ENCODE data around the gene PGAP6.
"Not testable (repeated sequence)": the region's sequence is repeated elsewhere in the genome, so short reads cannot be mapped to it uniquely, and the experiment has no call there.

The PGAP6 gene

DNA sequence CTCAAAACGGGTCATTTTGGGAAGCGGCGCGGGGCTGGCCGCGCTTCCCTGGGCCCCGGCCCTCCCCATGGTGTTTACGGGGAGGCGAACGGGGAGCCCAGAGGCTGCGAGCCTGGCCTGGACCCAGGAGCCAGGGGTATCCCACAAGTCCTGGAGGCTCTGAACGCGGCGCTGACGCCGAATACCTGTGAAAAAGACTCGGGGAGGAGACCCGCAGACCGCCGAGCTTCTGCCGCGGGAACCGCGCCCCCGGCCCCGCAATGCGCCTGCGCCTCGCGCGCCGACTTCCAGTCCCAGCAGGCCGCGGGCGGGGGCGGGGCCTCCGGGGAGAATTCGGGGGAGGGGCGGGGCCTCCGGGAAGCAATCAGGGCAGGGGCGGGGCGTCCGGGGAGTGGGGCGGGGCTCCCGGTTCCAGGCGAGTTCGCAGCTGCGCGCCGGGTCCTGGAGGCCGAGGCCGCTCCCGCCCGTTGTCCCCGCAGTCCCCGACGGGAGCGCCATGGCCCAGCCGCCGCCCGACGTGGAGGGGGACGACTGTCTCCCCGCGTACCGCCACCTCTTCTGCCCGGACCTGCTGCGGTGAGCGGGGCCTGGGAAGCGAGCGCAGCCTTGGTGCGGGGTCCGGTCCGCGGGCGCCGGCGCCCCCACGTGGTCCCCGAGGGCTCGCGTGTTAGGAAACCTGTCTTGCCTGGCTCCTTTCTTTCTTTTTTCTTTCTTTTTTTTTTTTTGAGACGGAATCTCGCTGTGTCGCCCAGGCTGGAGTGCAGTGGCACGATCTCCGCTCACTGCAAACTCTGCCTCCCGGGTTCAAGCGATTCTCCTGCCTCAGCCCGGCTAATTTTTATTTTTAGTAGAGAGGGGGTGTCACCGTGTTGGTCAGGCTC lies 19.9 kb upstream of the PGAP6 start, which contains the start of gene DECR2:
Gene DECR2, plus strand, starts transcription at position 418 of the 881 bp plus-strand sequence. Its CDS starts 79 bp downstream, at position 497.
- DNase-seq = peak; percentile 53 to 89

DNA sequence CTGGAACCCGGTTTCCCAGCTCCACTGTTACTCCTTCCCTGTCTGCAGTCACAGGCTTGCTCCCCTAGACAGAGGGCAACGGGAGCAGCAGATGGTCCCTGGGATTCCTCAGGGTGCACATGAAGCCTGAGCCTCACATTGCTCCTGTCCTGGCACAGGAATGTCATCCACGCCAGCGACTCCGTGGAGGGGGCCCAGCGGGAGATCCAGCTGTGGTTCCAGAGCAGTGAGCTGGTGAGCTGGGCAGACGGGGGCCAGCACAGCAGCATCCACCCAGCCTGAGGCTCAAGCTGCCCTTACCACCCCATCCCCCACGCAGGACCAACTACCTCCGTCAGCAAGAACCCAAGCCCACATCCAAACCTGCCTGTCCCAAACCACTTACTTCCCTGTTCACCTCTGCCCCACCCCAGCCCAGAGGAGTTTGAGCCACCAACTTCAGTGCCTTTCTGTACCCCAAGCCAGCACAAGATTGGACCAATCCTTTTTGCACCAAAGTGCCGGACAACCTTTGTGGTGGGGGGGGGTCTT lies 18.3 kb upstream of the PGAP6 start:
- no peak for DNase-seq

DNA sequence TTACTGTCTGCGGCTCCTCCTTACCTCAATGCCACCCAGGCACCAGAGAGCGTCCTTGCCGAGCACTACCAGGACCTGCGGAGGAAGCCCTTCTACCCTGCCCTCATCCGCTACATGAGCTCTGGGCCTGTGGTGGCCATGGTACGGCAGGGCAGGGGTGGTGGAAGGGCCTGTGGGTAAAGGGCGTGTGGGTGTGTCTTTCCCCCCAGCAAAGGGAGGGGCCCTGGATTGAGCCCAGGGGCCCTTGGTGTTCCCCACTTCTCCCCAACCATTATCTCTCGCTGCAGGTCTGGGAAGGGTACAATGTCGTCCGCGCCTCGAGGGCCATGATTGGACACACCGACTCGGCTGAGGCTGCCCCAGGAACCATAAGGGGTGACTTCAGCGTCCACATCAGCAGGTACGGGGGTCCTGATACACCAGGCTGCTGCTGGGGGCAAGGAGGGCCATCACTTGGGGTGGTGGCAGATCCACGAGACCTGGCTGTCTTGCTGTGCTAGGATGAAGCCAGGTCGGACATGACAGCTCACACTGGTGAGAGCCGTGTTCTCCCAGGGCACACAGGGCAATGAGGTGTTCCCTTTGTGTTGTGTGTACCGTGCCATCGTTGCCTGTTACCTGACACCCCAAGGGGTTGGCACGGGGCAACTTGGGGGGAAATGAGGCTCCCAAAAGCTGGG lies 17.7 kb upstream of the PGAP6 start:
- no peak for DNase-seq

DNA sequence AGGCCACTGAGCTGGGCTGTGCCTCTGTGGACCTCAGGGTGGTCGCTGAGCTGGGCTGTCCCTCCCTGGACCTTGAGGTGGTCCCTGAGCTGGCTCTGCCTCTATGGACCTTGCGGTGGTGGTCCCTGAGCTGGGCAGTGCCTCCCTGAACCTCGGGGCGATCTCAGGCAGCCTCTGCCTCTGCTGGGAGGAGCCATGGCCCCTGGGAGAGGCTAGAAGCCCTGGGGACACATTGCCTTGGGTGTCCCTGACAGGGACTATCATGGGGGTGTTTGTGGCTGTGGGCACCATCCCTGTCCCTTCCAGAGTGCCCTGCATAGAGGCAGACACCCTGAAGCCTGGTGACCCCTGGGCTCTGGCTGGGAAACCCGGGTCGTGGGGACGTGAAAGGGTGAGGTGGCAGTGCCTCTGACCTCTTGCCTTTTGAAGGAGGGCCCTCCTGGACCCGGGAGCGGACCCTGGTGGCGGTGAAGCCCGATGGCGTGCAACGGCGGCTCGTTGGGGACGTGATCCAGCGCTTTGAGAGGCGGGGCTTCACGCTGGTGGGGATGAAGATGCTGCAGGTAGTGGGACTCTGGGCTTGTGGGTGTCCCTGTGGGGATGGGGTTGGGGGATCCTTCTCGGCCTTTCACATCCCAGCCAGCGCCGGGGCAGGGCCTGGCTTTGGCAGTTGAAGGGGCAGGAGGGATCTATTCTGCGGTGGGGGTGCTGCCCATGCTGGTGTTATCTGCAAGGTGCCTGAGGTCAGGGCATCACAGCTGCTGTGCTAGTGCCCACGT lies 17.0 kb upstream of the PGAP6 start:
- DNase-seq = no peak

DNA sequence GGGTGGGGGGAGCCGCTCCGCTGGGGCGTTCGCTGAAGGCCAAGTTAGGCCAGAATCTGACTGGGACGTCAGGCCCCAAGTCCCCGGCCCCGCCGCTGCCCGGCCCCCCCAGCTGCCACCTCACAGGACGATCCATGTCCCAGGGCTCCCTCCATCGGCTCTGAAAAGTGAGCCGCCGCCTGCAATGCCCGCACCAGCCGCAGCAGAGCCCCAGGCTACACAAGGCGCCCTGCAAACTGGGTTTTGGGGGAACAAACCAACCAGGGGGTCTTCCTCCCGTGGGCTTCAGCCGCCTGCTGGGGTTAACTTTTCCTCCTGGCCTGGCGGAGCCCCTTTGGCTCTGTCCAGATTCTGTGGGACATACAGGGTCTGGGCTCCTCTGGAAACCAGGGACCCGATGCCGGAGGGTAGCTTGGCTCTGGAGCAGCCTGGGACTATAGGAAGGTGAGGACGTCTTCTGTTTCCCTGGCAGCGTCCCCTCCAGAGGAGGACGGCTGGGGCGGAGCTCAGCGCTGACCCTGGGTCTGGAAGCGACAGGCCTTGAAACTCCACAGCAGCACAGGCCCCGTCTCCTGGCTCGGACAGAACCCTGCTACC lies 16.1 kb upstream of the PGAP6 start:
- DNase-seq = peak in 1 of 2 experiments; percentile 78

DNA sequence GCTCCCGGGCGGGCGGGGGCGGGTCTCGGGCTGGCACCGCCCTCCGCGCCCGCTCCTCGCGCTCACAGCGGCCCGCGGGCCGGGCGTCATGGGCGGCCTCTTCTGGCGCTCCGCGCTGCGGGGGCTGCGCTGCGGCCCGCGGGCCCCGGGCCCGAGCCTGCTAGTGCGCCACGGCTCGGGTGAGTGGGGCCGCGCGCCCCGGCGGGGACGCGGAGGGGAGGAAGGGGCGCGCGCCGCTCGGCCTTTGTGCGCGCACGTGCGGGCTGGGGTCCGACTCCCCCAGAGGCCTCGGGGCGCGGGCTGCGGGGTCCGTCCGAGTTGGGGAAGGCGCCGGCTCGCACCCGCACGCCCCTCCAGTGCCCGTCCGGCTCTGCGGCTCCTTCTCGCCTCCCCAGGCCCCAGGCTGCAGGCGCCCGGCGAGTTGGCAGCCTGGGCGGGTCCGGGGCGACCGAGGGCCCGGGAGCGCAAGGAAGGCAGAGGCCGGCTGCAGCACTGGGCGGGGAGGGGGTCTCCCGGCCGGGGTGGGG lies 15.4 kb upstream of the PGAP6 start, which contains the start of gene NME4:
Gene NME4, plus strand, starts transcription at position 65 of the 527 bp plus-strand sequence. Its CDS starts 24 bp downstream, at position 89.
- DNase-seq = peak in 1 of 2 experiments; percentile 61

DNA sequence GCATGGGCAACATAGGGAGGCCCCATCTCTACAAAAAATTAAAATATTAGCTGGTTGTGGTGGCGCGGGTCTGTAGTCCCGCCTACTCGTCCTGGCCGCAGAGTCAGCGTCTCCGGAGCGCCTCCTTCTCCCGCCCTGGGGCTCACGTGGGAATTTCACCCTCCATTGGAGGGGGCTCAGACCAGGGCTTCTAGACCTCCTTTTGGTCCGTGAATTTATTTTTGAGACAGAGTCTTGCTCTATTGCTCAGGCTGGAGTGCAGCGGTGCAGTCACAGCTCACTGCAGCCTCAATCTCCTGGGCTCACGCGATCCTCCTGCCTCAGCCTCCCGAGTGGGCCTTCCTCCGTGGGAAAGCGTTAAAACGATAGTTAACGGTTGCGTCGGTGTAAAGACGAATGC lies 14.8 kb upstream of the PGAP6 start:
- DNase-seq = peak in 1 of 2 experiments; percentile 59

DNA sequence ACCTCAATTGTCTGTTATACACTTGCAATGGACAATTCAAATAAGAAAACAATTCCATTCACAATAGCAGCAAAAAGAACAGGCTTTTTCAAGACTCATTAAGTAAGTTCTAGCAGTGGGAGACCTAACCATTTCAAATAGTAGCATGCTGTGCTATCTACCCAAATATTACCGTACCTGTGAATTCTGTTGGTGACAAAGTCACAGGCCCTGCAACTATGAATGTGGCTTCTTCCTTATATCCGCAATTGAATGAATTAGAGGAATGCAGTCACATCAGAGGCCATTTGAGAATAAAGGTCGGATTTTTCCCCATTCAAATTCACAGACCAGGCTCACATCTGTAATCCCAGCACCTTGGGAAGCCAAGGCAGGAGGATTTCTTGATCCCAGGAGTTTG lies 14.4 kb upstream of the PGAP6 start:
- DNase-seq = no peak

DNA sequence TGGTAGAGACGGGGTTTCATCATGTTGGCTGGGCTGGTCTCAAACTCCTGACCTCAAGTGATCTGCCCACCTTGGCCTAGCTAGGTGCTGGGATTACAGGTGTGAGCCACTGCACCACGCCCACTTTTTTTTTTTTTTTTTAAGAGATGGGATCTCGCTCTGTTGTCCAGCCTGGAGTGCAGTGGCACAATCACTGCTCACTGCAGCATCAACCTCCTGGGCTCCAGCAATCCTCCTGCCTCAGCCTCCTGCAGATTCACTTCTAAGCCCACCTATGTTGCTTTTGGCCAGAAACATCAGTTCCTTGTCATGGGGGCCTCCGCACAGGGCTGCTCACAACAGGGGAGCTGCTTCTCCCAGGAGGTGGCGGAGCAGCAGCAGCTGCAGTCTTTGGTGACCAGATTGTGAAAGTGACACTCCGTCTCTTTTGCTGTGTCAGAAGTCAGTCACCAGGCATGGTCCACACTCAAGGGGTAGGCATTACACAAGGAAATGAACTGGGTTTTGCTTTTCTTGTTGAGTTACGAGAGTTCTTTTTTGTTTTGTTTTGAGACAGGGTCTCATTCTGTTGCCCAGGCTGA lies 10.8 kb upstream of the PGAP6 start:
- no peak for DNase-seq

DNA sequence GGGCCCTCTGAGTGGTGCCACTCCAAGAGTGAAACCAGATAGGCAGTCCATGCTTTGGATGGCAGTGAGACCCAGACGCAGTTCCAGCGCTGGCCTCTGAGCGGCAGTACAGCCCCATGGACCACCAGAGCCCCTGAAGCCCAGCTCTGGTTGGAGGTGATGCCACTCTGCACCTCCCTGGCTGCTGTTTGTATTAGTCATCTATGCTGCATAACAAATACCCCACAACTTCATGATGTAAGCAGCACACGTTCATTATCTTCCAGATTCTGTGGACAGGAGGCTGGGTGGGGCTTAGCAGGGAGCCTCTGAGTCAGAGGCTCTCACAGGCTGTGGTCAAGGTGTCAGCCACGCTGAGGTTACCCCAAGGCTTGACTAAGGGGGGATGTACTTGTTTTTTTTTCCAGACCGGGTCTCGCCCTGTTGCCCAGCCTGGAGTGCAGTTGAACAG lies 10.1 kb upstream of the PGAP6 start:
- peak in 1 of 2 experiments; percentile 53 for DNase-seq

DNA sequence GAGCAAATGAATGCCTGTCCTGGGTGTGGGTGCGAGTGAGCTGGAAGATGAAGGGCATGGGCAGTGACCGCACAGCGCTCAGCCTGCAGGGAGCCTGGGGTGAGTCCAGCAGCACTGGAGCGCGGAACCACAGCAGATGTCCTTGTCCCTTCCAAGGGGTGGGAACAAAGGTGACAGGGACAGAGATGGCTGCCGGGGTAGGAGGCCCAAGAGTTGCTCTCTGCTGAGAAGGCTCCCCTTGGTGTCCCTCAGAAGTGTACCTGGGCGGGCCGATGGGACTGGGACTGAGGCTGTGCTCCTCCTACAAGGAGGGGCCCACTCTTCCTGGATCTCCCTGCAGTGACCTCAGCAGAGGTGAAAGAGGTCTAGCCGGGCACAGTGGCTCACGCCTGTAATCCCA lies 7.6 kb upstream of the PGAP6 start:
- no peak for DNase-seq

DNA sequence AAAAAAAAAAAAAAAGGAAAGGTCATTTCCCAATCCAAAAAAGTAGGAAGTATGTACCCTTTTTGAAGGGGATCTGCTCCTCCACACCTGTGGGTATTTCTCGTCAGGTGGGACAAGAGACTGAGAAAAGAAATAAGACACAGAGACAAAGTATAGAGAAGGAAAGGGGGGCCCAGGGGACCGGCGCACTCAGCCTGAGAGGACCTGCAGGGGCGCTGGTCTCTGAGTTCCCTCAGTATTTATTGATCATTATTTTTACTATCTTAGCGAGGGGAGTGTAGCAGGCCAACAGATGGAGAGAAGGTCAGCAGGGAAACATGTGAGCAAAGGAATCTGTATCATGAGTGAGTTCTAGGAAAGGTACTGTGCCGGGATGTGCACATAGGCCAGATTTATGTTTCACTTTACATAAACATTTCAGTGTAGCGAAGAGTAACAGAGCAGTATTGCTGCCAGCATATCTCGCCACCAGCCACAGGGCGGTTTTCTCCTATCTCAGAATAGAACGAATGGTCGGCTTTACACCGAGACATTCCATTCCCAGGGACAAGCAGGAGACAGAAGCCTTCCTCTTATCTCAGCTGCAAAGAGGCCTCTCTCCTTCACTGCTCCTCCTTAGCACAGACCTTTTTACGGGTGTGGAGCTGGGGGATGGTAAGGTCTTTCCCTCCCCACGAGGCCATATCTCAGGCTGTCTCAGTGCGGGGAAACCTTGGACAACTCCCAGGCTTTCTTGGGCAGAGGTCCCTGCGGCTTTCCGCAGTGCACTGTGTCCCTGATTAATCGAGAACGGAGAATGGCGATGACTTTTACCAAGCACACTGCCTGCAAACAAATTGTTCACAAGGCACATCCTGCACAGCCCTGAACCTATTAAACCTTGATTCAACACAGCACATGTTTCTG lies 6.2 kb upstream of the PGAP6 start:
- DNase-seq = not testable (repeated sequence)

DNA sequence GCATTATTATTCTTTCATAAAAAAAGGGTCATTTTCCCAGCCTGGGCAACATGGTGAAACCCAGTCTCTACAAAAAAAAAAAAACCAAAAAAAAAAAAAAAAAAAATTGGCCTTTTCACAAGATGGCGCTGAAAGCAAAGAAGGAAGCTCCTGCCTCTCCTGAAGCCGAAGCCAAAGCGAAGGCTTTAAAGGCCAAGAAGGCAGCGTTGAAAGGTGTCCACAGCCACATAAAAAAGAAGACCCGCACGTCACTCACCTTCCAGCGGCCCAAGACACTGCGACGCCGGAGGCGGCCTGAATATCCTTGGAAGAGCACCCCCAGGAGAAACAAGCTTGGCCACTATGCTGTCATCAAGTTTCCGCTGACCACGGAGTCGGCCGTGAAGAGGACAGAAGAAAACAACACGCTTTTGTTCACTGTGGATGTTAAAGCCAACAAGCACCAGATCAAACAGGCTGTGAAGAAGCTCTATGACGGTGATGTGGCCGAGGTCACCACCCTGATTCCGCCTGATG lies 4.9 kb upstream of the PGAP6 start:
- DNase-seq = no peak

DNA sequence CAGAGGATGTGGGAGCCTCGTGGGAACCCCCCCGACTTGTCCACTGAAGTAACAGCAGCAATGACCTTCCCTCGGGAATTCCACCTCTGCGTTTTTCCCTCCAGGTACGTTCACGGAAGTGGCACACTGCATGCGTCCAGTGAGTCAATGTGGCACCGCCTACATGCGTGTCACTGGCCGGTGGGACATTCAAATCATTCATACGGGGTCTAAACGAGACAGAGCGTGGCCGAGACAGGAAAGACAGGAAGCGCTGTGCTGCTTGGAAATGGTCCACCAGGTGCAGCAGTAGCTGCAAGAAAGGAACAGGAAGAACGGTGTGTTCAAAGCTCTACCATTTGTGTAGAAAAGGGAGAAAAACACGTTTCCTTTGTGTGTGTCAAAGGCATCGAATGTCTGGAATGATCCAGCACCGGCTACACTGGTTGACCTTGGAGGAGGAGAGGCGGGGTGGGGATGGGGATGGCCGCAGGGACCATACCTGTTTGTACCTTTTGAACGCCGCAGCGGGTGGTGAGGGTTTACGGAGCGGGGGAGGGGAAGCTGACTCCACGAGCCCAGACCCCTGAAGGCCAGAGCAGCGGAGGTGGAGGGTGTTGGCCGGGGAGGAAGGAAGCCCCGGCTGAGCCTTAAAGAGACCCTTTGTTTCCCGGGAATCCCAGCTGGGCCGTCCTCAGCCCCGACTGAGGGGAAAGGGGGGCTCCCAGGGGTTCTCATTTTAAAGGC lies 1.7 kb upstream of the PGAP6 start:
- peak; percentile 54 to 68 for DNase-seq

DNA sequence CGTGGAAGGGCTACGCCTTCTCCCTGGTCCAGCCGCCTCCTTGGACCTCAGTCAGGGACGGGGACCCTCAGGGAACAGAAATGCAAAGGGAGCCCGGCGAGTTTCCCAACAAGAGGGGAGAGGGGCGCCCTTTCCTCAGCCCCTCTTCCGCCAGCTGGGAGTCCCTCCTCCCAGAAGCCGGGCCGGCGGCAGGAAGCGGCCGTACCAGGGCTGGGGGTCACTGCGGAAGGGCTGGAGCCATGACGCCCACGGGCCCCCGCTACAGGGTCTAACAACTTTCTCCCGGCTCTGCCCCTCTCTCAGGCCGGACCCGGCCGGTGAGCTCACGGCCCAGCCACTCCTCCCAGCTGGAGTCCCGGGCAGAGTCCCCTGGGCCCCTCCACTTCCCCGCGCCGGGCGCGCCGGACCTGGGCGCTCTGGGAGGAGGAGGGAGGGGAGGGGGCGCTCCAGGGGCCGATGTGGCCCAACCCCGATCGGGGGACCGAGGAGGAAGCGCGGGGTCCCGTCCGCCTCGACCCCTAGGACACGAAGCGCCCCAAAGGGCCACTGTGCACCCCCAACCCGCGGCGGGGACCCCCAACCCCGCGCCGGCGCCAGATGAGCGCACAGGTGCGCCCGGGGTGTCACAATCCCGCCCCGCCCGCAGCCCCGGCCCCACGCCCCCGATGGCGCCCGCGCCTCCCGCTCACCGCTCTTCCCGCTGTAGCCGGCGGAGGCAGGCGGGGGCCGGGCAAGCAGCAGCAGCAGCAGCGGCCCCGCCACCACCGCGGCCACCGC lies 578 bp downstream of the PGAP6 start:
- peak in 1 of 2 experiments; percentile 54 for DNase-seq

DNA sequence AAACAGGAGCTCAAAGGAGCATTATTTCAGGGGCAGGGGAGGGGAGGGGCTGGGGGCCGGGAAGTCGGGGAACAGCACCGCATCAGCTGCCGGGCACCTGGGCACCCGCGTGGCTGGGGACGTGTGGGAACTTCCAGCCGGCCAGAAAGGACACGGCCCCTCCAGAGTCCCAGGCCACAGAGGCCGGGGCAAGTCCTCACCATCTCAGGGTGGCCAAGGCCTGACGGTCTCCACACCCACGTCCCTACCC lies 1.1 kb downstream of the PGAP6 start:
- no peak for DNase-seq

DNA sequence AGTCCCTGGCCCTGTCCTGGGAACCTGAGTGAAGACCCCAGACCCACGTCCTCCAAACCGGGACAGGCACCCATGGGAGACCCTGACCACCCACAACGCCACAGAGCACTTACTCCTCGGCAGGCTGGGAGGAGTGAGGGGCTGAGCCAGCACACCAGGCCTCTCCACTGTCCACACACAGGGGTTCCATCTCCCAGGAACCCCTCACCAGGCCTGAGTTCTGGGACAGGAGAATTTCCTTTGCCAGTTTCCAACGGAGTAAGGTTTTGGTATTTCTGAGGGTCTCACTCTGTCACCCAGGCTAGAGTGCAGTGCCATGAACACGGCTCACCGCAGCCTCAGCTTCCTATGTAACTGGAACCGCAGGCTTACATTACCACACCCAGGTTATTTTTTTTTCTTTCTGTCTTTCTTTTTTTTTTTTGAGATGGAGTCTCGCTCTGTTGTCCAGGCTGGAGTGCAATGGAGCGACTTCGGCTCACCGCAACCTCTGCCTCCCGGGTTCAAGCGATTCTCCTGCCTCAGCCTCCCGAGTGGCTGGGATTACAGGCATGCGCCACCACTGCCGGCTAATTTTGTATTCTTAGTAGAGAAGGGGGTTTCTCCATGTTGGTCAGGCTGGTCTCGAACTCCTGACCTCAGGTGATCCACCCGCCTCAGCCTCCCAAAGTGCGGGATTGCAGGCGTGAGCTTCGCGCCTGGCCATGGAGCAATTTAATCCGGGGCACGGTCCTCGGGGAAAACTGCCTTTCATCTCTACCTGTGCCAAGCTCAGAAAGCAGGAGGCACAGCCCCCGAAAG lies 1.6 kb downstream of the PGAP6 start:
- DNase-seq = no peak

Measured in NCI-H526 (cell line).